GM15510 (cell line): ENCODE measurements around the gene GRAMD1B.

Experiments
- POLR2A ChIP-seq: IDR thresholded peaks from 3 replicates; pipeline ENCODE4 v1.6.1; 2011; ENCODE audit warnings: borderline replicate concordance; ENCODE audit not compliant: insufficient read length; ENCODE audit errors: extremely low read depth

GRAMD1B gene

DNA sequence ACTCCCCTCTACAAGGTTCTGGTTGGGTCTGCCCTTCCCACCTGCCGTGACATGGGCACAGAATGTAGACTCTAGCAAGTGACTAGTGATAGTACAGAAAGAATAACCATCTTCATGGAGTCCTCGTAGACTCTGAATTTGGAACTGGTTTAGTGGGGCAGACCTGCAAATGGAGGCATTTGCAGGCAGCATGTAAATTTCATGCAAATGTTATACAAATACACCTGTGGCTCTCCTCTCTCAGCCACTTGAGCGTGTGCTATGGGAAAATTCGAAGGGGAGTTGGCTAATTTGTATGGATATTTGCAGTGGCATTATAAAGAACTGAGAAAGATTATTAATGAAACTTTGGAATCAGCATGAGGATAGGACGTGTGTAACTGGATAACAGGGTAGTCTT lies 139.3 kb downstream of the GRAMD1B start:
- no peak for TF ChIP-seq POLR2A

GRCh38 chr11:123570939-123571580 lies 141.0 kb downstream of the GRAMD1B start:
- TF ChIP-seq POLR2A = no peak

- TF ChIP-seq POLR2A = no peak
Measured at GRCh38 chr11:123573286-123573685, 143.2 kb downstream of the GRAMD1B start.

- TF ChIP-seq POLR2A = no peak
Measured at GRCh38 chr11:123575441-123575840, 145.4 kb downstream of the GRAMD1B start.

- TF ChIP-seq POLR2A = no peak
Measured at GRCh38 chr11:123576082-123576481, 146.0 kb downstream of the GRAMD1B start.

DNA sequence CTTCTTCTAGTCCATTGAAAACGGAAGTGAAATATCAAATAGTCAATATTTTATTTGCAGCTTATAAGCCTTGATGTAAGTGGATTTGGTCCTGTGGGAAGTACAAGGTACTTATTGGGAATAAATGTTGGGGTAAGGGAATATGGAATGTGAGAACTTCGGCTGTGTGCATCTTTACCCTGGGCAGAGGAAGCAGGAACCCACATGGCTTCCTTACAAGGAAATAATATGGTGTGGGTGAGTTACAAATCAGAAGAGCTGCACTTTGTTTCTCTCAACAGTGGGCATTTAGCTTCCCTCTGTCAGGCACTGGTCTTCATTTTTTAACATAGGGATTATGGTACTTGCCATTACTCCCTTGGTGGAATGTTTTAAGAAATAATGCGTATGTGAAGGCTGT lies 146.4 kb downstream of the GRAMD1B start:
- TF ChIP-seq POLR2A = no peak

- TF ChIP-seq POLR2A = no peak
Measured at GRCh38 chr11:123577081-123577598, 147.1 kb downstream of the GRAMD1B start.

DNA sequence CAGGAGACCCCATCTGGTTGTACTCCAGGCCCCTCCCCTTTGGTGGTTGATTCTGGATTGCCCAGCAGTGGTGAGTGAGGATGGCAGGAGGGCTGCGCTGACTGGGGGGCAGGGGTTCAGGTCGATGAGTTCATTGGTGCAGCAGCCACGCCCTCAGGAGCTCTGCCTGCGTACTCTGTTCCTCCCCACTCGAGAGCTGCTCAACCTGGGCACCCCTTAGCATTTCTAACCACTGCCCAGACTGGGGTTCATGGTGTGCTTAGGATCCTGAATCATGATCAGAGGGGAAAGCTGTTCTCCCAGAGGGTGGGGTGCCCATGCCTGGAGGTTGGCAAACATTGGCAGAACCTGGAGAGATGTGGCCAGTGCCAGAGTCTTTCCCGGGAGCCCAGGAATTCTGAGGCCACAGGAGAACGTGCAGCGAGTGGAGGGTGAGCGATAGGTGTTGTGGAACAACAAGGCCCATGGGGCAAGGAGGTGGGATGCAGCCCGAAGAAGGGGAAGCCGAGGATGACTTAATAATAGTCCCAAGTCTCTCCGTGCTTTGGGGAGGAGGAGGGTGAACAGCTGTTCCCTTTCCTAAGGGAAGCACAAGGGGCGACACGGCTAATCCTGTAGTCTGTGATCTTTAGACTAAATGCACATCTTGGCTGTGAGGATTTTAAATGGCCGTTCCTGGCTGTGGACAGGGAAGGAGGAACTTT lies 148.9 kb downstream of the GRAMD1B start:
- TF ChIP-seq POLR2A = no peak

- no peak for TF ChIP-seq POLR2A
Measured at GRCh38 chr11:123579482-123579812, 149.4 kb downstream of the GRAMD1B start.

DNA sequence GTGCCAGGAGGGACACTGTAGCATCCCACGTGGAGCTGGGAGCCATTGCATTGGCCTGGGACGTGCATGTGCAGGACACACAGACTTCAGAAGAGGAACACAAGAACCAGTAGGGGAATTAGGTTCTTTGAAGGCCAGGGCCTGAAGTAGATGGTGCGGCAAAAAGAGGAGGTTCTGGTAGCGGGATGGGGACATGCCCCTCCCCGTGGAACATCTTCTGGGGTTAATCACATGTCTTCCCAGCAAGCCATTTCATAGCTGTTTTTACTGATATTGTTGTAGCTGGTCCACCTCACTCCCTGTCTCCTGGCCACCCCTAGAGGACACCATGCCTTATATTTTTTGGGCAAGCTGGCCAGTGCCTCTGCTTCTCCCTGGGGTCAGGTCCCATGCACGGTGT lies 150.1 kb downstream of the GRAMD1B start:
- no peak for TF ChIP-seq POLR2A

DNA sequence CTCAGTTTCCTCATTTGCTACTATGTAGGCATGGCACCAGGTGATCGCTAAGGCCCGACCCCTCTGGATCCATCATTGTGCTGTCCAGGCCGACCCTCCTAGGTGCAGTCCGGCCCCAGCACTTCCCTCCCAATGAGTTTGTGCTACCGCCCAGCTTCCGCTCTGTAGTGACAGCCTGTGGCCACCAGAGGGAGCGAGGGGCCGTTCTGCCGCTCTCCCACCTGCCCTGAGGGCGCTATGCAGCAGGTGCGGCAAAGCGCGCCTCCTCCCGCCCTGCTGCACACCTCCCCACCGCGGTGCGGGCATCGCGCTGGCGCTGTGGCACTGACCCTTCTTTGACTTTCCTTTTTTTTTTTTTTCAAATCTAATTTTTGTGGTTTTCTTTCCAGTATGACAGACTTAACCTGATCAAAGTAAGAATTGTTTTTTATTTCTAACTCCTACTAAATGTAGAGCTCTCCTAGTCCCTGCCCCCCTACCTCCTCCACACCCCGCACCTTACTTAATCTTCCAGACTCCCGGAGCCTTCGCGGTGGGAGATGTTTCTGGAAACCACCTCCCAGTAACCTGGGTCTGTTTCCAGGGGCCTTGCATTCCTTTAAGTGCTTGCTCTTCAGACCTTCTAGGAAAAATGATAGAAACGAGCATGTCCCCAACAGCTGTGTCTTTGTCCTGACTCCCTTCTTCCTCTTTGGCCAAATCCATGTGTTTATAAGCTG lies 150.6 kb downstream of the GRAMD1B start:
- TF ChIP-seq POLR2A = no peak

DNA sequence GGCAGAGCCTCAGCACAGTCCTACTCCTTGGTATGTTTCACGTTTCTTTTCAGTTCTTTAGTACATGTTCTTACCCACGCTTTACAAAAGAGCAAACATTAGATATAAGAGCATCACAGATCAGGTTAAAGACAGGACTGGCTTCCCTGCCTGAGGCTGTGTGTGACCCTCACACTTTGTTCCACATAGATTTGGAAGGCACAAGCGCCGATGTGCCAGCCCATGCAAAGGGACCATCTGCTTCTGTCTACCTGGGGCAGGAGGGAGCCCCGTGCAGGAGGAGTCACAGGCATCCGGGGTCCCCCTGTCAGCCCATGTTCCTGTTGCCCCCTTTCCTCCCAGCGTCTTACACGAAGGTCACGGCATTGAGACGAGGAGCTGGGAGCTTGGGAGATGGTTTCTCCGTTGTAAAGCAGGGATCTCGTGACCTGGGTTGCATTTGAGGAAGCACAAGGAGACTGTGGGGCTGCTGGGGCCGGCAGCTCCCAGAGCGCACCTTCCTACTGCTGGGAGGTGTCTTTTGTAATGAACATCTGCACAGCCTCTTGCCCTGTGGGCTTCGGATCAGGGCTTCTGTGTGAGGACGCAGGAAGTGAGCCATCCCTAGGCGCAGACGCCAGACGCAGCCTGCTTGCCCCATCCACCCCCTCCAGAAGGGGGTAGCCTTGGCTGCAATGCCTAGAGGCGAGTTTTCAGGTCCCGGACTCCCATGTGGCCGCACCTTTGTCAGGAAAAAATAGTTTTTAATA lies 151.8 kb downstream of the GRAMD1B start:
- no peak for TF ChIP-seq POLR2A

- no peak for TF ChIP-seq POLR2A
Measured at GRCh38 chr11:123582992-123583504, 153.0 kb downstream of the GRAMD1B start.

GRCh38 chr11:123584186-123584585 lies 154.1 kb downstream of the GRAMD1B start:
- no peak for TF ChIP-seq POLR2A

DNA sequence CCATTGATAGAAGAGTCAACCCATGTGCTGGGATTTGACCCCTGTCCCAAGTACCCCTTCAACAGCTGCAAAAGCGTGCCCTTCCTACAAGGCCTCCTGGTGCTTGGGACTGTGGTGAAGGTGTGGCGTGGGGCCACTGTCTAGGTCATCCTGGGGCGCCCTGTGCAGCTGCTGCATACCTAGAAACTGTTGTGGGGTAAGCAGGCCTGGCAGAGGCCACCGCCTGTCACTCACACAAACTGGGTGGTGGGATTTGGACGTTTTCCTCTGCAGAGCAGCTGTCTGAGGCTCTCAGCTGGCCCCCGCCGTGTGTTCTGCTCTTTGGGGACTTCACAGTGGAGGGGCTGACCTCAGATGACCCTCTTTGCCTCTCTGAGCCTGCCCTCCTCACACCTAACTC lies 154.7 kb downstream of the GRAMD1B start:
- no peak for TF ChIP-seq POLR2A

DNA sequence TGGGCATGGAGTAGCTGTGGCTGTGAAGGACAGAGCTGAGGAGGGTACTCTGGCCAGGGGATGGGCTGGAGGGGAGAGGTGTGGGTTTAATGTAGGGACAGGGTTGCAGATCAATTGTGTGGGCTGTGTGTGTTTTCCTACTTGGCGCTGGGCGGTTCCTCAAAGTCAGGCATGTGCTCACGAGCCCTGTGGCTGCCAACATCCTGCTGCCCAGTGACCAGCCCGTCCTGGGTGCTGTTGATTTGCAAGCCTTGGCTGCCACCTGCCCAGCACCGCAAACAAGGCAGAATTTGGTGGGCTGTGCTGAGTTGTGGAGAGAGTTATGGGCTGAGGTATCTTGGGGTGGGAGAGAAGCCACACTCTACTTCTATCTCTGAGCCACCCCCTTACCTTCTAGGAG lies 155.1 kb downstream of the GRAMD1B start:
- TF ChIP-seq POLR2A = no peak

- TF ChIP-seq POLR2A = no peak
Measured at GRCh38 chr11:123585706-123586105, 155.6 kb downstream of the GRAMD1B start.
